Parathyroid adenoma (tissue), 2 donors: ENCODE measurements around the gene FILIP1.

Experiments
- H2AFZ ChIP-seq: fragments of 300-600 bp; sonication (generic); one replicate; pipeline ENCODE4 v1.7.0; 2017; ENCODE audit warnings: antibody characterized with exemption, mild to moderate bottlenecking
- H3K27ac ChIP-seq: fragments of 300-600 bp; sonication (generic); one replicate; pipeline ENCODE4 v1.7.0; 2017
- H3K27me3 ChIP-seq: fragments of 300-600 bp; sonication (generic); one replicate; pipeline ENCODE4 v1.7.0; 2017; ENCODE audit warnings: low read length; ENCODE audit not compliant: control insufficient read depth, insufficient read depth
- H3K36me3 ChIP-seq: fragments of 300-600 bp; sonication (generic); one replicate; pipeline ENCODE4 v1.7.0; 2017; ENCODE audit warnings: low read length; ENCODE audit not compliant: control insufficient read depth, insufficient read depth
- H3K4me1 ChIP-seq: fragments of 300-600 bp; sonication (generic); one replicate; pipeline ENCODE4 v1.7.0; 2017; ENCODE audit warnings: control low read depth
- H3K4me2 ChIP-seq: fragments of 300-600 bp; sonication (generic); one replicate; pipeline ENCODE4 v1.7.0; 2017; ENCODE audit warnings: low read length
- H3K4me3 ChIP-seq: fragments of 300-600 bp; sonication (generic); one replicate; pipeline ENCODE4 v1.7.0; 2017; ENCODE audit warnings: low read depth, low read length
- H3K79me2 ChIP-seq: fragments of 300-600 bp; sonication (generic); one replicate; pipeline ENCODE4 v1.7.0; 2017; ENCODE audit warnings: control low read depth
- H3K9ac ChIP-seq: fragments of 300-600 bp; sonication (generic); one replicate; pipeline ENCODE4 v1.7.0; 2017; ENCODE audit warnings: mild to moderate bottlenecking
- H3K9me3 ChIP-seq: fragments of 300-600 bp; sonication (generic); one replicate; pipeline ENCODE4 v1.7.0; 2017; ENCODE audit warnings: low read length; ENCODE audit not compliant: control insufficient read depth
- CTCF ChIP-seq: fragments of 300-600 bp; sonication (generic); IDR thresholded peaks from one replicate; pipeline ENCODE4 v1.7.0; 2017; ENCODE audit warnings: antibody characterized with exemption, mild to moderate bottlenecking
- donor health status: primary hyperparathyroidism.

Gene FILIP1

GRCh38 chr6:75484535-75484934 is 9.1 kb downstream of the FILIP1 start:
- TF ChIP-seq CTCF: no peak
- Histone ChIP-seq H3K27me3 (no peaks in the 10 kb centered on the region), H3K4me1 (no peaks in the 10 kb centered on the region)

GRCh38 chr6:75483136-75483952 is 10.3 kb downstream of the FILIP1 start:
- H3K36me3 ChIP-seq: no peaks in the 10 kb centered on the region
- no peak overlapping the region for H3K4me3 ChIP-seq
- no peaks in the 10 kb centered on the region for H3K4me1 ChIP-seq
- no peaks in the 10 kb centered on the region for H3K79me2 ChIP-seq
- no peaks in the 10 kb centered on the region for H3K27me3 ChIP-seq
- no peak overlapping the region for H3K27ac ChIP-seq
- H3K9ac ChIP-seq: no peak overlapping the region
- no peak overlapping the region for H2AFZ ChIP-seq
- no peak for TF ChIP-seq CTCF
- no peak overlapping the region for H3K4me2 ChIP-seq
- no peaks in the 10 kb centered on the region for H3K9me3 ChIP-seq

More at GRCh38 chr6:75484535-75484934, 9.1 kb downstream of the FILIP1 start:
- Histone ChIP-seq H3K9ac (no peak overlapping the region), H3K27ac (no peak overlapping the region), H3K36me3 (no peaks in the 10 kb centered on the region), H2AFZ (no peak overlapping the region), H3K4me2 (no peak overlapping the region), H3K9me3 (no peaks in the 10 kb centered on the region), H3K4me3 (no peak overlapping the region), H3K79me2 (no peaks in the 10 kb centered on the region)

GRCh38 chr6:75481936-75482593 is 11.5 kb downstream of the FILIP1 start:
- H3K27ac ChIP-seq: no peak overlapping the region
- H3K4me3 ChIP-seq: no peak overlapping the region
- H3K27me3 ChIP-seq: no peaks in the 10 kb centered on the region
- no peak overlapping the region for H3K4me2 ChIP-seq
- TF ChIP-seq CTCF: no peak
- no peaks in the 10 kb centered on the region for H3K79me2 ChIP-seq
- no peaks in the 10 kb centered on the region for H3K36me3 ChIP-seq
- no peaks in the 10 kb centered on the region for H3K9me3 ChIP-seq
- H3K9ac ChIP-seq: no peak overlapping the region
- H3K4me1 ChIP-seq: no peaks in the 10 kb centered on the region
- no peak overlapping the region for H2AFZ ChIP-seq

GRCh38 chr6:75481394-75481793 is 12.2 kb downstream of the FILIP1 start:
- Histone ChIP-seq H3K36me3 (no peaks in the 10 kb centered on the region), H3K9me3 (no peaks in the 10 kb centered on the region), H3K27me3 (no peaks in the 10 kb centered on the region), H3K79me2 (no peaks in the 10 kb centered on the region), H3K4me1 (no peaks in the 10 kb centered on the region), H3K9ac (no peak overlapping the region), H3K4me3 (no peak overlapping the region), H3K27ac (no peak overlapping the region), H3K4me2 (no peak overlapping the region), H2AFZ (no peak overlapping the region)
- TF ChIP-seq CTCF: no peak
